Ishikawa (cell line): Measurements from ENCODE around the gene SAMD5.

ENCODE experiments used
- CEBPB ChIP-seq: IDR thresholded peaks from 2 replicates; pipeline ENCODE4 v1.6.1; 2012
- CREB1 ChIP-seq: IDR thresholded peaks from 2 replicates; pipeline ENCODE4 v1.6.1; 2012; ENCODE audit warnings: low read depth
- EGR1 ChIP-seq: IDR thresholded peaks from 2 replicates; pipeline ENCODE4 v1.6.1; 2012
- EP300 ChIP-seq: IDR thresholded peaks from 2 replicates; pipeline ENCODE4 v1.6.1; 2012; ENCODE audit warnings: borderline replicate concordance
- FOXM1 ChIP-seq: IDR thresholded peaks from 2 replicates; pipeline ENCODE4 v1.6.1; 2012; ENCODE audit warnings: low read depth, borderline replicate concordance
- MAX ChIP-seq: IDR thresholded peaks from 2 replicates; pipeline ENCODE4 v1.6.1; 2012
- NFIC ChIP-seq: IDR thresholded peaks from 2 replicates; pipeline ENCODE4 v1.6.1; 2012
- RAD21 ChIP-seq: IDR thresholded peaks from 2 replicates; pipeline ENCODE4 v1.6.1; 2012; ENCODE audit warnings: low read depth
- REST ChIP-seq: IDR thresholded peaks from 2 replicates; pipeline ENCODE4 v1.6.1; 2012; ENCODE audit warnings: low read depth, mild to moderate bottlenecking
- TAF1 ChIP-seq: IDR thresholded peaks from 2 replicates; pipeline ENCODE4 v1.6.1; 2012; ENCODE audit warnings: low read depth, mild to moderate bottlenecking
- TCF12 ChIP-seq: IDR thresholded peaks from 2 replicates; pipeline ENCODE4 v1.6.1; 2012; ENCODE audit warnings: low read depth
- TEAD4 ChIP-seq: IDR thresholded peaks from 2 replicates; pipeline ENCODE4 v1.6.1; 2012
- USF1 ChIP-seq: IDR thresholded peaks from 2 replicates; pipeline ENCODE4 v1.6.1; 2012
- YY1 ChIP-seq: IDR thresholded peaks from 2 replicates; pipeline ENCODE4 v1.6.1; 2012; ENCODE audit warnings: low read depth
- ZBTB7A ChIP-seq: IDR thresholded peaks from 2 replicates; pipeline ENCODE4 v1.6.1; 2012; ENCODE audit warnings: low read depth

Gene SAMD5

GRCh38 chr6:147560670-147561069 lies 52.2 kb downstream of the SAMD5 start:
- TF ChIP-seq YY1 = no peak
- TF ChIP-seq EGR1 = no peak
- no peak for TF ChIP-seq REST
- no peak for TF ChIP-seq ZBTB7A
- no peak for TF ChIP-seq RAD21
- TF ChIP-seq USF1 = no peak
- no peak for TF ChIP-seq CREB1
- no peak for TF ChIP-seq EP300
- no peak for TF ChIP-seq TAF1
- TF ChIP-seq MAX = no peak
- TF ChIP-seq TEAD4 = no peak

GRCh38 chr6:147561726-147562125 lies 53.2 kb downstream of the SAMD5 start:
- TF ChIP-seq TEAD4 (no peak), MAX (no peak), TAF1 (no peak), TCF12 (no peak), FOXM1 (no peak), USF1 (no peak), REST (no peak), RAD21 (no peak), ZBTB7A (no peak), CEBPB (no peak), CREB1 (no peak), NFIC (no peak), EGR1 (no peak), EP300 (no peak)

- TF ChIP-seq ZBTB7A = no peak
- no peak for TF ChIP-seq REST
- TF ChIP-seq NFIC = no peak
Measured at GRCh38 chr6:147563472-147563871, 55.0 kb downstream of the SAMD5 start.

GRCh38 chr6:147564556-147564955 lies 56.1 kb downstream of the SAMD5 start:
- TF ChIP-seq TCF12 = no peak
- TF ChIP-seq RAD21 = no peak
- TF ChIP-seq NFIC = no peak
- no peak for TF ChIP-seq MAX
- TF ChIP-seq TAF1 = no peak
- no peak for TF ChIP-seq EP300
- no peak for TF ChIP-seq REST
- TF ChIP-seq TEAD4 = no peak
- no peak for TF ChIP-seq EGR1
- no peak for TF ChIP-seq CEBPB
- TF ChIP-seq USF1 = no peak
- TF ChIP-seq FOXM1 = no peak
- TF ChIP-seq CREB1 = no peak
